Kidney capillary endothelial cell (primary cell): ENCODE data around the gene FAM222A.
A peak's percentile ranks its signal among the peaks of the same experiment; 100 is the strongest.

Experiments
- DNase-seq: peaks from one replicate; pipeline ENCODE4 v3.0.0-alpha.2; 2018; ENCODE audit warnings: low spot score

Gene FAM222A

GRCh38 chr12:109798691-109799090 is 85.1 kb downstream of the FAM222A start:
- no peak for DNase-seq

GRCh38 chr12:109800536-109800935 is 86.9 kb downstream of the FAM222A start:
- no peak for DNase-seq

- no peak for DNase-seq
Observed at GRCh38 chr12:109802828-109803227, 89.2 kb downstream of the FAM222A start.

- DNase-seq = no peak
Observed at GRCh38 chr12:109803678-109804077, 90.1 kb downstream of the FAM222A start.

GRCh38 chr12:109804820-109805761 is 91.5 kb downstream of the FAM222A start:
- DNase-seq = peak; percentile 33

- DNase-seq = no peak
Observed at GRCh38 chr12:109807954-109808643, 94.5 kb downstream of the FAM222A start.

- DNase-seq = no peak
Observed at GRCh38 chr12:109808876-109809646, 95.4 kb downstream of the FAM222A start.

- DNase-seq = no peak
Observed at GRCh38 chr12:109810954-109811623, 97.5 kb downstream of the FAM222A start.

GRCh38 chr12:109811624-109811995 is 98.0 kb downstream of the FAM222A start:
- no peak for DNase-seq

GRCh38 chr12:109813810-109814416 is 100.3 kb downstream of the FAM222A start:
- no peak for DNase-seq

GRCh38 chr12:109814600-109815150 is 101.0 kb downstream of the FAM222A start:
- DNase-seq = no peak

- no peak for DNase-seq
Observed at GRCh38 chr12:109815225-109815624, 101.6 kb downstream of the FAM222A start.

GRCh38 chr12:109815757-109816617 is 102.4 kb downstream of the FAM222A start:
- no peak for DNase-seq

- no peak for DNase-seq
Observed at GRCh38 chr12:109816870-109817269, 103.2 kb downstream of the FAM222A start.

GRCh38 chr12:109817627-109818231 is 104.1 kb downstream of the FAM222A start:
- DNase-seq = no peak

GRCh38 chr12:109818253-109818652 is 104.6 kb downstream of the FAM222A start:
- DNase-seq = no peak

- DNase-seq = no peak
Observed at GRCh38 chr12:109818905-109819500, 105.4 kb downstream of the FAM222A start.
